Measurements from ENCODE around the gene HOXA6. TPM values are rescaled to one million over a fixed set of nuclear protein-coding genes. Genes with fewer than 3 reads are reported as not detected.

Gene HOXA6
- total RNA-seq, 2 experiments from 2014 or later: not detected

- no peak for TF ChIP-seq CTCF (IDR thresholded peaks at IDR 0.05)
- H3K27me3 Mint-ChIP-seq: peaks cover 88% of the 10 kb centered on the region
- H3K4me3 Mint-ChIP-seq: no peak overlapping the region
- POLR2A ChIA-PET: no interaction called here
- DNase-seq (no peak), ATAC-seq (no peak)
- no peak overlapping the region for H3K27ac Mint-ChIP-seq
- H3K4me1 Mint-ChIP-seq (ENCODE audit: low read depth): peaks cover 40% of the 10 kb centered on the region
- H3K36me3 Mint-ChIP-seq (ENCODE audit: low read depth): no peaks in the 10 kb centered on the region
- intact Hi-C loops (cut with micrococcal nuclease): no loop called here
- H3K9me3 Mint-ChIP-seq: no peaks in the 10 kb centered on the region
- CTCF ChIA-PET: interaction anchor here (0.8 to 2.7 kb wide), 9 partner anchors 10 to 595 kb away, joined by 3 to 23 read pairs (median 3); partner anchors contain the start of genes EVX1 and HOXA13
Observed at GRCh38 chr7:27189997-27190748, 42.6 kb upstream of the HOXA6 start.

GRCh38 chr7:27189295-27189996 lies 41.9 kb upstream of the HOXA6 start:
- ChIA-PET CTCF (interaction anchor here (1.2 to 2.7 kb wide), 6 partner anchors 10 to 28 kb away, joined by 3 to 23 read pairs (median 4); partner anchors contain the start of gene HOXA13), POLR2A (no interaction called here)
- DNase-seq (no peak), ATAC-seq (no peak)
- no peak for TF ChIP-seq CTCF (IDR thresholded peaks at IDR 0.05)
- Mint-ChIP-seq H3K9me3 (no peaks in the 10 kb centered on the region), H3K4me3 (no peak overlapping the region), H3K27me3 (peaks cover 87% of the 10 kb centered on the region), H3K36me3 (ENCODE audit: low read depth) (no peaks in the 10 kb centered on the region), H3K4me1 (ENCODE audit: low read depth) (peaks cover 46% of the 10 kb centered on the region), H3K27ac (no peak overlapping the region)
- intact Hi-C loops (cut with micrococcal nuclease): no loop called here

DNA sequence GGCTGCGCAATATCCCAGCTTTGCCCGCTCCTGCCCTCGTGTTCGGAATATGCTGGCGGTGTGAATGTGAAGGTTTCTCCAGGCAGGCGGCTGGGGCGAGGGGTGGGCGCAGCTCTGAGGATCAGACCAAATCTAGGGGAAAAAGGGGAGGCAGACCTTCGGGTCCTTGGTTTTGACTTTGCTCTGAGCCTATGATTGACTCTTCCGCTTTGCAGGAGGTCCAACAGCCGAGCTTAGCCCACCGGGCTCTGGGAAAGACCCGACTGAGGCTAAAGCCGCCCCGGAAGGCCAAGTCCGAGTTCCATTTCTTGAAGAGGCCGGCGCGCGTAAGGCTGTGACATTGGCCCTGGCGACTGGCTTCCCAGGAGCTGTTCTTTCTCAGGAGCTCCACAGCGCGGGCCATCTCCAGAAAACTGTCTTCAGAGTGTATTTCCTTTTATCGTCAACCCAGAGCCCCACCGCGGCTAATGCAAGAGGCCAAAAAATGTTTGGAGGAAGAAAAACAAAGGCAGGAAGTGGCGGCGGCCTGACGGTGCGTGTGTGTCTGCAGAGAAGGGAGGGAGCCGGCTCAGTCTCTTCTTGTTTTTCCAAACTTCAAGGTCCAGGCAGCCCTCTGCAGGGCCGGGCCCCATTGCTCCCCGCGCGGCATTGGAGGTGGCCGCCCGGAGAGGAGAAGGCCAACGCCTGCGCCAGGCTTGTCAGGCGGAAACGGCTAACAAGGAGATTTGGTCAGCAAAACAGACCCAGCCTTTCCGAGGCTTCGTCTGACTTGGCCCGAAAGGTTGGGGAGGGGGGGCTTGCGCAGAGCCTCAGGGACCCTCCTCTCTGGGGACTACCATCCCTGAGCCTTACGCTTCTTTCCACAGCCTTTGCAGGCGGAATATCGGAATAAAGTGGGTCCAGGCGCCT lies 41.1 kb upstream of the HOXA6 start:
- H3K27me3 Mint-ChIP-seq: peaks cover 80% of the 10 kb centered on the region
- no peaks in the 10 kb centered on the region for H3K9me3 Mint-ChIP-seq
- intact Hi-C loops (cut with micrococcal nuclease): no loop called here
- DNase-seq (peak; percentile 64), ATAC-seq (no peak)
- peaks cover 44% of the 10 kb centered on the region for H3K4me1 Mint-ChIP-seq (ENCODE audit: low read depth)
- no peak overlapping the region for H3K27ac Mint-ChIP-seq
- H3K4me3 Mint-ChIP-seq: peak overlapping the region; percentile 58
- ChIA-PET POLR2A (interaction anchor here (0.8 kb wide), 1 partner anchor 96 kb away, joined by 3 read pairs; no protein-coding TSS in a partner anchor), CTCF (interaction anchor here (0.6 to 2.7 kb wide), 8 partner anchors 9 to 585 kb away, joined by 3 to 23 read pairs (median 4); partner anchors contain the start of gene HOXA13)
- TF ChIP-seq CTCF (IDR thresholded peaks at IDR 0.05): no peak
- no peaks in the 10 kb centered on the region for H3K36me3 Mint-ChIP-seq (ENCODE audit: low read depth)

- H3K9me3 Mint-ChIP-seq: no peaks in the 10 kb centered on the region
- peaks cover 39% of the 10 kb centered on the region for H3K4me1 Mint-ChIP-seq (ENCODE audit: low read depth)
- intact Hi-C loops (cut with micrococcal nuclease): no loop called here
- peak overlapping the region; percentile 58 for H3K4me3 Mint-ChIP-seq
- no peaks in the 10 kb centered on the region for H3K36me3 Mint-ChIP-seq (ENCODE audit: low read depth)
- DNase-seq (no peak), ATAC-seq (no peak)
- POLR2A ChIA-PET: interaction anchor here (0.8 to 1.0 kb wide), 2 partner anchors 15 to 95 kb away, joined by 3 read pairs; no protein-coding TSS in a partner anchor
- no peak for TF ChIP-seq CTCF (IDR thresholded peaks at IDR 0.05)
- H3K27ac Mint-ChIP-seq: no peak overlapping the region
- H3K27me3 Mint-ChIP-seq: peaks cover 78% of the 10 kb centered on the region
- CTCF ChIA-PET: interaction anchor here (0.6 to 3.7 kb wide), 9 partner anchors 8 to 586 kb away, joined by 3 to 28 read pairs (median 4); partner anchors contain the start of genes HOXA10 and HOXA13
Observed at GRCh38 chr7:27187475-27188385, 40.2 kb upstream of the HOXA6 start.
